GM06990 (cell line): Measurements from ENCODE around the gene C14orf119.

Experiments
- DNase-seq: peaks from one replicate; pipeline ENCODE4 v3.0.0-alpha.2; 2011; ENCODE audit not compliant: insufficient read length; ENCODE audit errors: extremely low read depth
- H3K27me3 ChIP-seq: replicated peaks from 2 replicates; pipeline ENCODE4 v1.6.0; 2011; ENCODE audit warnings: low read length; ENCODE audit not compliant: control insufficient read depth, insufficient read depth
- H3K36me3 ChIP-seq: 2 replicates; pipeline ENCODE4 v1.5.1; 2011; ENCODE audit warnings: low read length; ENCODE audit not compliant: control insufficient read depth, insufficient read depth
- H3K4me3 ChIP-seq: replicated peaks from 2 replicates; pipeline ENCODE4 v1.5.1; 2011; ENCODE audit warnings: low read depth, mild to moderate bottlenecking, control low read depth, low read length
- CTCF ChIP-seq: IDR thresholded peaks from 2 replicates; pipeline ENCODE4 v1.5.1; 2011; ENCODE audit warnings: low read length, control low read depth, mild to moderate bottlenecking, inconsistent platforms; ENCODE audit not compliant: insufficient read depth, poor library complexity, severe bottlenecking

C14orf119 gene

GRCh38 chr14:23146980-23147379 lies 51.7 kb downstream of the C14orf119 start:
- Histone ChIP-seq H3K27me3 (peaks cover 3% of the 10 kb centered on the region), H3K36me3 (no peaks in the 10 kb centered on the region), H3K4me3 (no peak overlapping the region)
- DNase-seq = no peak
- TF ChIP-seq CTCF = no peak

GRCh38 chr14:23147676-23148075 lies 52.4 kb downstream of the C14orf119 start:
- TF ChIP-seq CTCF = no peak
- Histone ChIP-seq H3K27me3 (peaks cover 3% of the 10 kb centered on the region), H3K4me3 (no peak overlapping the region), H3K36me3 (no peaks in the 10 kb centered on the region)
- DNase-seq = no peak

GRCh38 chr14:23148591-23149249 lies 53.4 kb downstream of the C14orf119 start:
- no peak for TF ChIP-seq CTCF
- no peaks in the 10 kb centered on the region for H3K36me3 ChIP-seq
- no peak overlapping the region for H3K4me3 ChIP-seq
- peaks cover 3% of the 10 kb centered on the region for H3K27me3 ChIP-seq
- no peak for DNase-seq

- Histone ChIP-seq H3K36me3 (no peaks in the 10 kb centered on the region), H3K4me3 (no peak overlapping the region), H3K27me3 (peaks cover 3% of the 10 kb centered on the region)
- DNase-seq = no peak
- TF ChIP-seq CTCF = no peak
Measured at GRCh38 chr14:23149745-23150144, 54.4 kb downstream of the C14orf119 start.
